Islet of Langerhans (tissue), 1 donor: ENCODE data around the gene ETV3.

Experiments
- FAIRE-seq: peaks from one replicate; lab custom pipeline; 2011; peaks lifted over from hg19 to GRCh38; lab: Jason Lieb, UNC

ETV3 gene

DNA sequence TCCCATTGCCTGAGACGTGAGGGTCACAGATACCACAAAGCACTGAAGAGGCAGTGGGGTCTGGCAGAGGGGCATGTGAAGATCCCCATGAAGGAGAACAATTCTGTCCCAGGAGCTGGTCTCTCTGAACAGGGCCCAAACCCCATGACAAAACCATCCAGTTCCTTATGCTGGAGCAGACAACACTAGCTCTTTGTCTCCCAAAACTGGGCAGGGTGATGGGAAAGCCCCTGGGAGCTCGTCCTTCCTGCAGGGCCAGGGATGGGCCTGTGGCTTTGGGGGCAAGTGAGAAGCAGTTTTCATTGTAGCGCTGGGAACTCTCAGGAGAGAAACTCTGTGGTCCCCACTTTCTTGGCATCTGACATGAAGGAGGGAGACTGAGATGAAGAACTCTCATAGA is 47.4 kb downstream of the ETV3 start:
- FAIRE-seq = no peak

GRCh38 chr1:157090196-157090647 is 48.0 kb downstream of the ETV3 start:
- FAIRE-seq = no peak

DNA sequence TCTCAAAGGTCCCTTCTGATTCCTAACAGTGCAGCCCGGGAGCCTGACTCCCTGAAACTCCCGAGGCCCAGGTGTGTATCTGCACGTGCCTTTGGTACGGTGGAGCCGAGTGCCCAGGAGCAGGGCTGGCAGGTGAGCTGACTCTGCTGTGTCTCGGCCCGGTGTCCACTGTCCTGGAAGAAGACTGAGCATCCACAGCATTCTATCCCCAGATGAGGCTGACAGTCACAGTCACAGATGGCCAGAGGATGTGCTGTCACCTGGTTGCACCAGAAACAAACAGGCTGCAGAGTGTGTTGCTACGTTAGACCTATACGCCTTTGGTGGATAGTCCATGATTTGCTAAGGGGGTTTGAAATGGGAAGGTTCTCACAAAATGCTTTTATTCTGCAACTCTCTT is 48.4 kb downstream of the ETV3 start:
- FAIRE-seq = no peak

- FAIRE-seq = no peak
Observed at GRCh38 chr1:157088607-157089006, 49.6 kb downstream of the ETV3 start.

- no peak for FAIRE-seq
Observed at GRCh38 chr1:157087030-157087429, 51.2 kb downstream of the ETV3 start.

- FAIRE-seq = no peak
Observed at GRCh38 chr1:157086299-157086698, 51.9 kb downstream of the ETV3 start.

- no peak for FAIRE-seq
Observed at GRCh38 chr1:157085421-157085820, 52.8 kb downstream of the ETV3 start.

DNA sequence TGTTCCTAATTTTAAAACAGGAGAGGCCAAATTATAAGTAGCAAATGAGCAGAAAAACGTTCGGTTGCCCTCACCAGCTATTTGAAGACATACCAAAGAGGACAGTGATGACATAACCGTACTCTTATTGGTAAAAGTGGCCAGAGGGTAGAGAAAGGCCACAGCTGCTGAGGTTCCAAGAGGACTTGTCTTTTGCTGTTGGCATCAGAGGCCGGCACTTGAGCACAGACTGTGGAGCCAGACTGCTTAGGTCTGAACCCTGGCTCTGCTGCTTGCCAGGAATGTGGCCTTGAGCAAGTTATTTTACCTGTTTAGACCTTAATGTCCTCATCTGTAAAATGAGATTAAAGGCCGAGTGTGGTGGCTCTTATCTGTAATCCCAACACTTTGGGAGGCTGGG is 53.5 kb downstream of the ETV3 start:
- no peak for FAIRE-seq

GRCh38 chr1:157081707-157082106 is 56.5 kb downstream of the ETV3 start:
- no peak for FAIRE-seq

DNA sequence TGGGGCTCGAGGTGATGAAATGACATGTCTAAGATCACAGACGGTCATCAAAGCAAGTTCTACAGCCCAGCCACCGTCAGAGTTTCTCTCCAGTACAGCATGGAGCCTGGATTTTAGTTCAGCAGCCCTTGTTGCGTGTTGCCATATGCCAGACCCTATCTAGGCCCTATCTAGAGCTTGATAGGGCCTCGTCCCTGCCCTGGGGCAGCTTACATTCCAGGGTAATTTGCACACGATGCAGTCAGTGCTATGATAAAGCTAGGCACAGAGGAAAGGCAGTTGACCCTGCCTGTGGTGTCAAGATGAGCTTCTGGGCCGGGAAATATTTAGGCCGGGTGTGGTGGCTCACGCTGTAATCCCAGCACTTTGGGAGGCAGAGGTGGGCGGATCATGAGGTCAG is 57.5 kb downstream of the ETV3 start:
- no peak for FAIRE-seq

- FAIRE-seq = no peak
Observed at GRCh38 chr1:157077394-157077793, 60.8 kb downstream of the ETV3 start.

DNA sequence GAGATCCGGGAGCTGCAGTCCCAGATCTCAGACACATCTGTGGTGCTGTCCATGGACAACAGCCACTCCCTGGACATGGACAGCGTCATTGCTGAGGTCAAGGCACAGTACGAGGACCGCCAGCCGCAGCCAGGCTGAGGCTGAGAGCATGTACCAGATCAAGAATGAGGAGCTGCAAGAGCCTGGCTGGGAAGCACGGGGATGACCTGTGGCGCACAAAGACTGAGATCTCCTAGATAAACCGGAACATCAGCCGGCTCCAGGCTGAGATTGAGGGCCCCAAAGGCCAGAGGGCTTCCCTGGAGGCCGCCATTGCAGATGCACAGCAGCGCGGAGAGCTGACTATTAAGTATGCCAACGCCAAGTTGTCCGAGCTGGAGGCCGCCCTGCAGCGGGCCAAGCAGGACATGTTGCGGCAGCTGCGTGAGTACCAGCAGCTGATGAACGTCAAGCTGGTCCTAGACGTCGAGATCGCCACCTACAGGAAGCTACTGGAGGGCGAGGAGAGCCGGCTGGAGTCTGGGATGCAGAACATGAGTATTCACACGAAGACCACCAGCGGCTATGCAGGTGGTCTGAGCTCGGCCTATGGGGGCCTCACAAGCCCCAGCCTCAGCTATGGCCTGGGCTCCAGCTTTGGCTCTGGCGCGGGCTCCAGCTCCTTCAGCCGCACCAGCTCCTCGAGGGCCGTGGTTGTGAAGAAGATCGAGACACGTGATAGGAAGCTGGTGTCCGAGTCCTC is 64.1 kb downstream of the ETV3 start:
- FAIRE-seq = no peak
